Measurements from ENCODE around the gene TYW1.
"Not testable (repeated sequence)": the region's sequence is repeated elsewhere in the genome, so short reads cannot be mapped to it uniquely, and the experiment has no call there.

GRCh38 chr7:67196176-67196575, 199.5 kb downstream of the TYW1 start:
- not testable (repeated sequence) for TF ChIP-seq CTCF, POLR2A (IDR thresholded peaks at IDR 0.05)

Measured in adrenal gland (tissue), 5 donors.